GM21825 (cell line): ENCODE data around the gene LAX1.

ENCODE experiments used
- ATAC-seq: cut with Tn5 transposase; IDR thresholded peaks from one replicate; pipeline ENCODE4 v1.9.1; 2021; ENCODE audit warnings: mild to moderate bottlenecking, moderate library complexity; ENCODE audit not compliant: unreplicated experiment

The LAX1 gene

DNA sequence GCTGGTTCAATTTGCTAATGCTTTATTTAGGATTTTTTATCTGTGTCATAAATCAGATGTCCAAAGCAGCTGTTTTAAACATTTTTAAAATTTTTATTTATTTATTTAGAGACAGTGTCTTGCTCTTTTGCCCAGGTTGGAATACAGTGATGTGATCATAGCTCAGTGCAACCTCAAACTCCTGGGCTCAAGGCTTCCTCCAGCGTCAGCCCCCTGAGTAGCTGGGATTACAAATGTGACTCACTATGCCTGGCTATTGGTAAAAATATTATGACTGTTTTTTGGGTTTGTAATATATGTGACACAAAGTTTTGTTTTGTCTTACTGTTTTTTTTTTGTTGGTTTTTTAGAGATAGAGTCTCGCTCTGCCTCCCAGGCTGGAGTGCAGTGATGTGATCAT is 42.2 kb downstream of the LAX1 start:
- no peak for ATAC-seq

- ATAC-seq: no peak
Measured at GRCh38 chr1:203813581-203814341, 48.8 kb downstream of the LAX1 start.

GRCh38 chr1:203818399-203818798 is 53.4 kb downstream of the LAX1 start:
- no peak for ATAC-seq

DNA sequence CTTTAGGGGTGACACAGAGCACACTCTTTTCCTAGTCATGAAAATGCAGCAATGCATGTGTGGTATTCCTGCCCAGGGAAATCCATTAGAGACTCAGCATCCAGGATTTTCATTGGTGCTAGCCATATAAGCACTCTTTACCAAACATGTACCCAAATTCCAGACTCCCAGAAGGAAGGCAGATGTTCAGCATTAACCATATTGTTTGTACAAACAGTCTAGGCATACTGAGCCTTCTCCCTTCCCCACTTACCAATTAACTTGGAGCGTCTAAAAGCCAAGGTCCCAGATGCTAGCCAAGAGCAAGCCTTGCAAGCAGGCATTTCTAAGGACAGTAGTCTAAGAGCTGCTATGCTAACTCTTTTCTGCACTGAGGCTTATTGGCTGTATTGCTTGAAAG is 58.3 kb downstream of the LAX1 start:
- no peak for ATAC-seq
